ENCODE data around the gene BSND.

The BSND gene

DNA sequence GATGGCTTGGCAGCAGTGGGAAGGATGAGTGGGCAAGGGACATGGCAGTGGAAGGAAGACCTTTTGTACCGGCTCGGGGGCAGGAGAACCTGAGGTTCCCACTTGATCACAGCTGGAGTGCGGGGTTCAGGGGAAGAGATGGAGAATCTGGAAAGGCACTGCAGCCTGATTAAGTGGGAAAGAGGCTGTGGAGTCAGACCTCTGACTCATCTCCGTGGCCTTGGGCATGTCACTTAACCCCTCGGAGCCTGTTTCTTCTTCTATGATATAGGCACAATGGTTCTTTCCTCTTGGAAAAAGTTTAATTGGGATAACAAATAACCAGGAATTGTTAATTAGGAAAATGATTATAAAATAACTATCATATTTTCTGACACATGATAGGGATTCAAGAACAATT, 31.4 kb upstream of the BSND start:
- TF ChIP-seq, protein P1, sequence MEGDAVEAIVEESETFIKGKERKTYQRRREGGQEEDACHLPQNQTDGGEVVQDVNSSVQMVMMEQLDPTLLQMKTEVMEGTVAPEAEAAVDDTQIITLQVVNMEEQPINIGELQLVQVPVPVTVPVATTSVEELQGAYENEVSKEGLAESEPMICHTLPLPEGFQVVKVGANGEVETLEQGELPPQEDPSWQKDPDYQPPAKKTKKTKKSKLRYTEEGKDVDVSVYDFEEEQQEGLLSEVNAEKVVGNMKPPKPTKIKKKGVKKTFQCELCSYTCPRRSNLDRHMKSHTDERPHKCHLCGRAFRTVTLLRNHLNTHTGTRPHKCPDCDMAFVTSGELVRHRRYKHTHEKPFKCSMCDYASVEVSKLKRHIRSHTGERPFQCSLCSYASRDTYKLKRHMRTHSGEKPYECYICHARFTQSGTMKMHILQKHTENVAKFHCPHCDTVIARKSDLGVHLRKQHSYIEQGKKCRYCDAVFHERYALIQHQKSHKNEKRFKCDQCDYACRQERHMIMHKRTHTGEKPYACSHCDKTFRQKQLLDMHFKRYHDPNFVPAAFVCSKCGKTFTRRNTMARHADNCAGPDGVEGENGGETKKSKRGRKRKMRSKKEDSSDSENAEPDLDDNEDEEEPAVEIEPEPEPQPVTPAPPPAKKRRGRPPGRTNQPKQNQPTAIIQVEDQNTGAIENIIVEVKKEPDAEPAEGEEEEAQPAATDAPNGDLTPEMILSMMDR (IDR thresholded peaks at IDR 0.05; ENCODE audit: borderline replicate concordance, insufficient read depth, low read depth, low read length), result no peak
- no peak overlapping the region for H3K4me3 ChIP-seq (ENCODE audit: low read depth, low read length)

DNA sequence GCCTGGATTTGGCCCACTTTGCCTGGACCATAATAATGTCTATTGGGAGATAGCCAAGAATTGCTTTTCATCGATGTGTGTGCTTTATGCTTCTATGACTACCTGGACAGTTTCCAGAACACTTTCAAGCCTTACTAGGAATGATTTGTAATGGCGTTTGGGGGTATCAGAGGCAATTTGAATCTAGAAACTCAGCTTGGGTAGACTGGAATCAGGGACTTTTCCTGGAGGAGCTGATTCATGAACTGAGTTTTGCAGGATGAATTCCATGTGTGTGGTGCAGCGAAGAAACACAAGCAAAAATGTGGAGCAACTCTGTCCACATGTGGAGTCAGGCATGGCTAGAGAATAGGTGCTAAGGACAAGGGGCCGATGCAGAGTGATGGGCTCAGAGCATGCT, 30.2 kb upstream of the BSND start:
- TF ChIP-seq, protein P1 (IDR thresholded peaks at IDR 0.05; ENCODE audit: borderline replicate concordance, insufficient read depth, low read depth, low read length), result no peak
- H3K4me3 ChIP-seq (ENCODE audit: low read depth, low read length), result no peak overlapping the region

DNA sequence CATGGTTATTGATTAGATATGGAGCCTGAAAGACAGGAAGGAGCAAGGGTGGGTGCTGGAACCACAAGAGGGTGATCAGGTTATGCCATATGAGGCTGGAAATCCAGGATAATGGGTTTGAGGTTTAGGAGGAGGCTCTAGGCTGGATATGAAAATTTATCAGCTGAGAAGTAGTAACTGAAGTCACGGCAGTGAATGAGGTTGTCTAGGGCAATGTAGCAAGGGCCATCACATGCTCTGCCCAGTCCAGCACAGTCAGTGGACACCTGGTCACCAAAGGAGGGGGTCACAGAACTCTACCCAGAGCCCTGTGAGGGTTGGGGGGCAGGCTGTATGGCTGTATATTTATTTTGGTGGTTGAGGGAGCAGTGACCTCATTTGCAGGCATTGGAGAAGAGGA, 28.9 kb upstream of the BSND start:
- H3K4me3 ChIP-seq (ENCODE audit: low read depth, low read length), result no peak overlapping the region
- TF ChIP-seq, protein P1 (IDR thresholded peaks at IDR 0.05; ENCODE audit: borderline replicate concordance, insufficient read depth, low read depth, low read length), result no peak

DNA sequence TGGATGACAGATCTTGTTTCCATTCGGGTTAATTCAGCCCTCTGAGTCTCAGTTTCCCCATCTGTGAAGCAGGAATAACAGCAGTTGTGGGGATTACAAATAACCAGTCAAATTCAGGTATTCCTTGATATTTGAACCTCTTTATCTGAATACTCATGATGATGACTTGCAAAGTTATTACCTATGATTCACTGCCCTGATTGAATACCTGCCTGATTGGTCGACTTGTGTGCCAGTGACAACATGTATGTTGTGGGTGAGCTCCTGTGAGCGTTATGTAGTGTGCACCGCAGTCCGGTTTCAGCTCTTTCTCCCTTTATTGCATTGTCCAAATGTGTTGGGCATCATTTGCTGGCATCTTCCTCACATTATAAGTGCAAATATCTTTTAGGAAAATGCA, 27.8 kb upstream of the BSND start:
- H3K4me3 ChIP-seq (ENCODE audit: low read depth, low read length), result no peak overlapping the region
- TF ChIP-seq, protein P1 (IDR thresholded peaks at IDR 0.05; ENCODE audit: borderline replicate concordance, insufficient read depth, low read depth, low read length), result no peak

DNA sequence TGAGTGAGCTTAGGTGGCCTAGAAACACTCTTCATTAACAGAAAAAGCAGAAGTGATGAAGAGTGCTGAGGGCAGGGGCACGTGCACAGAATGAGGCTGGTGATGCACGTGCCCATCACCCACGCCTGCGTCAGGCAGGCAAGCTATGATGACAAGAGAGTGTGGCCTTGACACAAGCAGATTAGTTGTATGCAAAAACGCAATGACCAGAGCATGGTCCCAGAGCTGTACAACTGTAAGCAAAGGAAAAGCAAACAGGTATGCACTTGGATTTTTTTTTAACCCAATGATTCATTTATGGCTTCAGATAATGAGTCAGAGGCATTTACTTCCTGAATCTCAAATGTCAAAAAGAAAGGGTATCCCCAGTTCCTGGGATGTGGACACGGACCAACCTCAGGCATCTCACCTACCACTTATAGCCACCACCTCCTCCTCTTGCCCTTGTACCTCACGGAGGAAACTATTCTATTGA, 27.4 kb upstream of the BSND start:
- H3K4me3 ChIP-seq (ENCODE audit: low read depth, low read length), result no peak overlapping the region
- TF ChIP-seq, protein P1 (IDR thresholded peaks at IDR 0.05; ENCODE audit: borderline replicate concordance, insufficient read depth, low read depth, low read length), result no peak

DNA sequence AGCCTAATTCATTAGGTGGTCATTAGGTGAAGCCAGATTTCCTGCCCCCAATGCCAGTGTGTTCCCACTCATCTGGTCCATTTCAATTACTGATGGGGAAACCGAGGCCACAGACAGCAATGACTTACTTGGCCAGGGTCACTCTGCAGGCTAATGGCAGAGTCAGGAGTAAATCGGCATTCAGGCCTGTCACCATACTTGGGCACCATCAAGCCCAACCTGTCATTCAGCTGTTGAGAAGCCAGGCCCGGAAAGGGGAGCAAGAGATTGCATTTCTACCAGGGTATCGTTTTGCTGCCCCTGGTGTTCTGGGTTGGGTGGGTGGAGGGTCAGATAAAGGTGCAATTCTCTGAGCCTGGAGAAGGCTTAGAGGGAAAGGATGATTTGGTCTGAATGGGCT, 26.3 kb upstream of the BSND start:
- TF ChIP-seq, protein P1 (IDR thresholded peaks at IDR 0.05; ENCODE audit: borderline replicate concordance, insufficient read depth, low read depth, low read length), result no peak
- H3K4me3 ChIP-seq (ENCODE audit: low read depth, low read length), result no peak overlapping the region

DNA sequence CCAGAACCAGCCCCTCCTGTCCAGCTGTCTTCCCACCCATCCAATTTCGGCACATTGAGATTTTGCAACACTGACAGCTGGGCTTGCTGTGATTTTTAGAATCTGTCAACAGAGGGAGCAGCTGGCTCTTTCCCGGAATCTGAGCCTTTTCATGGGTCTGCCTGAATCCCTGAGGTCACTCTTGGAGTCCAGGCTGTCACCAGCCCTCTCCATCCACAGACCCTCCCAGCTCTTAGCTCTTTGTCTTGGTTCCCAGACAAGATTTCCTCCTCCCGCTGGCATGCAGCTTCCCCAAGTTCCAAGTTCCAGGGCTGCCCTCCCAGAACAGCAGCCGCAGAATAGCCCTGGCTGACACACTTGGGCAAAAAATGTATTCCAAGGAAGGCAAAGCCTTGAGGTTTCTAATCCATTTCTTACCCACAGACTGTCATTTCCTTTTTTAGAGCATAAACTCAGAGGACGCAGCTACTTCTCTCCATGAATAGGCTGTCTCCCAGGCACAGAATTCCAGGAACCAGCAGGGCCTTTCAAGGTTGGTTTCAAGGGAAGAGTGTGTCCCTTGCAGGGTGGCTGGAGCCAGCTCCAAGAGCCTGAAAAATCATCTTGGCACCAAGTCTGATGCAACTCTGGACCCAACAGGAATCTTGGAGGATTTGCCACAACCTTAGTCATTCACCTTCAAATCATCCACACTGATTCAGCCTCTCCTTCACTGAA, 25.4 kb upstream of the BSND start:
- TF ChIP-seq, protein P1 (IDR thresholded peaks at IDR 0.05; ENCODE audit: borderline replicate concordance, insufficient read depth, low read depth, low read length), result no peak
- H3K4me3 ChIP-seq (ENCODE audit: low read depth, low read length), result no peak overlapping the region
